Loucy (cell line): ENCODE results near the gene ZNF804A.

Experiments used
- H2AFZ ChIP-seq: fragments of 200-600 bp; sonication (generic); 2 replicates; pipeline ENCODE4 v1.6.0; 2016; ENCODE audit warnings: antibody characterized with exemption, mild to moderate bottlenecking, low read length, moderate library complexity
- H3F3A ChIP-seq: fragments of 200-600 bp; 2 replicates; pipeline ENCODE4 v1.6.0; 2016; ENCODE audit warnings: antibody characterized with exemption, low read depth, mild to moderate bottlenecking
- H3K27me3 ChIP-seq: fragments of 200-600 bp; sonication (generic); 2 replicates; pipeline ENCODE4 v1.6.1; 2014; ENCODE audit warnings: low read length, mild to moderate bottlenecking; ENCODE audit not compliant: insufficient read depth, poor library complexity, severe bottlenecking
- H3K36me3 ChIP-seq: fragments of 200-600 bp; sonication (generic); 2 replicates; pipeline ENCODE4 v1.6.1; 2016; ENCODE audit warnings: low read length; ENCODE audit not compliant: insufficient read depth
- H3K4me1 ChIP-seq: fragments of 200-600 bp; sonication (generic); 2 replicates; pipeline ENCODE4 v1.5.1; 2014; ENCODE audit warnings: low read length, mild to moderate bottlenecking; ENCODE audit not compliant: insufficient read depth, poor library complexity, severe bottlenecking
- H3K4me2 ChIP-seq: fragments of 200-600 bp; sonication (generic); 2 replicates; pipeline ENCODE4 v1.6.0; 2014; ENCODE audit warnings: antibody characterized with exemption, low read length, low read depth, mild to moderate bottlenecking; ENCODE audit not compliant: poor library complexity, severe bottlenecking
- H3K4me3 ChIP-seq: fragments of 200-600 bp; sonication (generic); 2 replicates; pipeline ENCODE4 v1.5.1; 2014; ENCODE audit warnings: low read length, mild to moderate bottlenecking, mixed read lengths; ENCODE audit not compliant: poor library complexity, severe bottlenecking
- H3K79me2 ChIP-seq: fragments of 200-600 bp; sonication (generic); 2 replicates; pipeline ENCODE4 v1.6.1; 2014; ENCODE audit warnings: low read length; ENCODE audit not compliant: insufficient read depth
- H3K9ac ChIP-seq: fragments of 200-600 bp; sonication (generic); 2 replicates; pipeline ENCODE4 v1.6.0; 2014; ENCODE audit warnings: mild to moderate bottlenecking, low read depth, low read length, moderate library complexity; ENCODE audit not compliant: poor library complexity, severe bottlenecking
- H3K9me2 ChIP-seq: fragments of 200-600 bp; sonication (generic); replicated peaks from 2 replicates; pipeline ENCODE4 v1.6.1; 2016; ENCODE audit warnings: low read depth, low read length, mixed read lengths
- H3K9me3 ChIP-seq: fragments of 200-600 bp; sonication (generic); 2 replicates; pipeline ENCODE4 v1.6.1; 2014; ENCODE audit warnings: mild to moderate bottlenecking, antibody characterized with exemption, low read length, low read depth; ENCODE audit not compliant: insufficient read depth
- H4K20me1 ChIP-seq: fragments of 200-600 bp; sonication (generic); 2 replicates; pipeline ENCODE4 v1.6.0; 2014; ENCODE audit warnings: antibody characterized with exemption, low read length, mild to moderate bottlenecking; ENCODE audit not compliant: insufficient read depth, poor library complexity, severe bottlenecking
- EZH2phosphoT487 ChIP-seq: fragments of 200-600 bp; IDR thresholded peaks from 2 replicates; pipeline ENCODE4 v1.6.1; 2018; ENCODE audit warnings: antibody characterized with exemption, mild to moderate bottlenecking, moderate library complexity, borderline replicate concordance
- TF ChIP-seq, protein P1 (sequence below): fragments of 200-600 bp; sonication (generic); conservative IDR thresholded peaks from 2 replicates; pipeline ENCODE4 v1.5.1; 2014; ENCODE audit warnings: mild to moderate bottlenecking, antibody characterized with exemption, low read length

The ZNF804A gene

DNA sequence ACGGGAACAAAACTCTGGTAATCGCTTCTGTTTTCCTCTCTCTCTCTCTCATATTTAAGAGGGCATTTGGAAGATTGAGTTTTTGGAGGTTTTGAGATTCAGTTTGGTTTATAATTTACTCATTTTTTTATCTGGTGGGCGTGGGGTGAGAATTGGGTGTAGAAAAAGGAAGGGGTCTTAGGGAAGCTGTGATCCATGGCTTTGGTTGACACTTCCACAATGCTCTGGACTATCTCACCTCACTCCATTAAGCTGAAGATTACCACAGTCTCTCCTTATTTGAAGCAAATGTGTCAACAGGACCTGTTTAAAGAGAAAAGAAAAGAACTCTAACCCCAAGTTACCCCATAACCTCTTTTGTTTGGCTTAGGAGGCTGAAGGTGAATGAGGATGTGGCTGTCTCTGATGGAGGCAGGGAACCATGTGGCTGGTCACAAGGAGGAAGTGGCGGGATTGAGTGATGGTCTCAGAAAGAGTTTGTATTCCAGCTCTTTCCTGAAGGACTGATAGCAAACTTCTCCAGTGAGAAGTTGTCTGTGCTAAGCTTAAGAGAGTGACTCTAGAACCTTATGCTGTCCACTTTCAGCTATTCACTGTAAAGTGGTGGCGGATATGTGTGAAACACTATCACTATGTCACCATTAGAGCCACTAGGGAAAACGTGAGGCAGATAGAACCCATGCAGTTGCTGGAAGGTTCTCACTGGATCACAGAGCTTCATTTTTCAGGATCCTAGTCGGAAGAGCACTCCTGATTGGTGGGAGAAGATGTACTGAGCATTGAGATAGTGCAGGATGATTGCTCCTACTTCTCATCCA is 934 bp downstream of the ZNF804A start:
- H3K9me2 ChIP-seq = no peaks in the 10 kb centered on the region
- no peaks in the 10 kb centered on the region for H3K9me3 ChIP-seq
- H3K4me3 ChIP-seq = no peak overlapping the region
- H3K9ac ChIP-seq = no peak overlapping the region
- H2AFZ ChIP-seq = no peak overlapping the region
- H3K4me1 ChIP-seq = no peaks in the 10 kb centered on the region
- H3K79me2 ChIP-seq = no peaks in the 10 kb centered on the region
- H3K36me3 ChIP-seq = no peaks in the 10 kb centered on the region
- H3K4me2 ChIP-seq = no peak overlapping the region
- no peaks in the 10 kb centered on the region for H3F3A ChIP-seq
- TF ChIP-seq EZH2phosphoT487 = no peak
- TF ChIP-seq, protein P1, sequence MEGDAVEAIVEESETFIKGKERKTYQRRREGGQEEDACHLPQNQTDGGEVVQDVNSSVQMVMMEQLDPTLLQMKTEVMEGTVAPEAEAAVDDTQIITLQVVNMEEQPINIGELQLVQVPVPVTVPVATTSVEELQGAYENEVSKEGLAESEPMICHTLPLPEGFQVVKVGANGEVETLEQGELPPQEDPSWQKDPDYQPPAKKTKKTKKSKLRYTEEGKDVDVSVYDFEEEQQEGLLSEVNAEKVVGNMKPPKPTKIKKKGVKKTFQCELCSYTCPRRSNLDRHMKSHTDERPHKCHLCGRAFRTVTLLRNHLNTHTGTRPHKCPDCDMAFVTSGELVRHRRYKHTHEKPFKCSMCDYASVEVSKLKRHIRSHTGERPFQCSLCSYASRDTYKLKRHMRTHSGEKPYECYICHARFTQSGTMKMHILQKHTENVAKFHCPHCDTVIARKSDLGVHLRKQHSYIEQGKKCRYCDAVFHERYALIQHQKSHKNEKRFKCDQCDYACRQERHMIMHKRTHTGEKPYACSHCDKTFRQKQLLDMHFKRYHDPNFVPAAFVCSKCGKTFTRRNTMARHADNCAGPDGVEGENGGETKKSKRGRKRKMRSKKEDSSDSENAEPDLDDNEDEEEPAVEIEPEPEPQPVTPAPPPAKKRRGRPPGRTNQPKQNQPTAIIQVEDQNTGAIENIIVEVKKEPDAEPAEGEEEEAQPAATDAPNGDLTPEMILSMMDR = no peak
- no peaks in the 10 kb centered on the region for H3K27me3 ChIP-seq
- H4K20me1 ChIP-seq = no peaks in the 10 kb centered on the region

GRCh38 chr2:184599872-184600222 is 1.5 kb downstream of the ZNF804A start:
- Histone ChIP-seq H3K27me3 (no peaks in the 10 kb centered on the region), H3K36me3 (no peaks in the 10 kb centered on the region), H3K9me2 (no peaks in the 10 kb centered on the region), H3K4me3 (no peak overlapping the region), H2AFZ (no peak overlapping the region), H3K9ac (no peak overlapping the region), H3F3A (no peaks in the 10 kb centered on the region), H3K4me1 (no peaks in the 10 kb centered on the region), H4K20me1 (no peaks in the 10 kb centered on the region), H3K4me2 (no peak overlapping the region), H3K9me3 (no peaks in the 10 kb centered on the region), H3K79me2 (no peaks in the 10 kb centered on the region)
- TF ChIP-seq, protein P1 = no peak
- no peak for TF ChIP-seq EZH2phosphoT487

DNA sequence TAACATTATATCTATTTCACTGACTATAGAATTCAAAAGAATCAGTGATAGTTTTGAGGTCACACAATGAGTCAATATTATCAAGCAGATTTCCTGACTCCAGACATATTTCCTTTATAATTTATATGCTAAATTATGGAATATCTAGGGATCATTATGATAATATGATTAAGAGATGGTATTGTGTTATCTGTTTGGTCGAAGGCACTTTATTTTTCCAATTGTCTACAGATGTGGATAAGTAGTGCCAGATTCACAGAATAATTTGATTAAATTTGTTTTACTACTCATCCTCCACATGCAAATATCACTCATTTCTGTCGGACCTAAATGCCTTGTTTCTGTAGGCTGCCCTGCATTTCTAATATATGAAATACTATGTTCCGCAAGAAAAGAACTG is 4.4 kb downstream of the ZNF804A start:
- Histone ChIP-seq H3K4me1 (no peaks in the 10 kb centered on the region), H2AFZ (no peak overlapping the region), H3K4me2 (no peak overlapping the region), H3K9me3 (no peaks in the 10 kb centered on the region), H3K79me2 (no peaks in the 10 kb centered on the region), H3K27me3 (no peaks in the 10 kb centered on the region), H3K4me3 (no peak overlapping the region), H4K20me1 (no peaks in the 10 kb centered on the region), H3K36me3 (no peaks in the 10 kb centered on the region), H3F3A (no peaks in the 10 kb centered on the region), H3K9me2 (no peaks in the 10 kb centered on the region), H3K9ac (no peak overlapping the region)
- TF ChIP-seq EZH2phosphoT487 = no peak
- TF ChIP-seq, protein P1 = no peak
